B cell (primary cell): ENCODE results near the gene CTPS1. TPM values are rescaled to one million over a fixed set of nuclear protein-coding genes. Genes with fewer than 3 reads are reported as not detected.

Source experiments
- ATAC-seq: fragments of 200-7000 bp; cut with Tn5 transposase; one replicate; pipeline ENCODE4 v1.10.0; 2021; ENCODE audit warnings: low read depth, mild to moderate bottlenecking, moderate number of reproducible peaks, moderate library complexity
- CTCF ChIA-PET: fragments of 350-600 bp; sonication (Branson Sonifier 250); formaldehyde crosslinking; loops from one replicate; lab custom pipeline; 2021; ENCODE audit warnings: antibody characterized with exemption, inconsistent platforms; lab: Charles Lee
- POLR2A ChIA-PET: fragments of 350-600 bp; sonication (Branson Sonifier 250); formaldehyde crosslinking; loops from one replicate; lab custom pipeline; 2021; ENCODE audit warnings: antibody characterized with exemption; lab: Charles Lee
- DNase-seq: peaks from one replicate; pipeline ENCODE4 v3.0.0; 2013
- H2AFZ ChIP-seq: 2 replicates; pipeline ENCODE4 v1.6.1; 2012; ENCODE audit warnings: mild to moderate bottlenecking, low read depth, low read length; ENCODE audit not compliant: insufficient read depth, poor library complexity, severe bottlenecking
- H3K27ac ChIP-seq, 2 donors: 1 replicate in 1 of 2; 2 replicates in 1 of 2; pipeline ENCODE4 v1.5.1; 2012 to 2013; ENCODE audit warnings: low read length in 2 of 2, mild to moderate bottlenecking in 2 of 2, moderate library complexity in 1 of 2
- H3K27me3 ChIP-seq, 4 experiments: fragments of 200-600 bp in 1 of 4; sonication (generic) in 1 of 4; replicated peaks in 1 of 4; 1 replicate in 2 of 4; 2 replicates in 2 of 4; pipeline versions ENCODE4 v1.6.1 to v1.7.0; 2013 to 2016; ENCODE audit warnings: low read length in 3 of 4, mild to moderate bottlenecking in 2 of 4, mixed read lengths in 1 of 4, moderate library complexity in 1 of 4; ENCODE audit not compliant: insufficient read depth in 4 of 4, control insufficient read depth in 3 of 4; ENCODE audit errors: control extremely low read depth in 1 of 4
- H3K36me3 ChIP-seq, 2 experiments: replicated peaks in 1 of 2; 1 replicate in 1 of 2; 2 replicates in 1 of 2; pipeline versions ENCODE4 v1.6.1 to v1.7.1; 2013; ENCODE audit warnings: low read length in 1 of 2; ENCODE audit not compliant: insufficient read depth in 2 of 2, control insufficient read depth in 1 of 2; ENCODE audit errors: control extremely low read depth in 1 of 2, extremely low read depth in 1 of 2
- H3K4me1 ChIP-seq, 2 donors: fragments of 200-600 bp in 1 of 2; sonication (generic) in 1 of 2; 1 replicate in 1 of 2; 2 replicates in 1 of 2; pipeline versions ENCODE4 v1.5.1 to v1.6.1; 2013 to 2017; ENCODE audit warnings: low read length in 2 of 2; ENCODE audit not compliant: control insufficient read depth in 2 of 2, insufficient read depth in 2 of 2
- H3K4me2 ChIP-seq: replicated peaks from 2 replicates; pipeline ENCODE3; 2012; ENCODE audit warnings: mild to moderate bottlenecking, low read depth, low read length; ENCODE audit not compliant: poor library complexity, severe bottlenecking
- H3K4me3 ChIP-seq, 5 experiments: fragments of 200-600 bp in 1 of 5; sonication (generic) in 1 of 5; 1 replicate in 3 of 5; 2 replicates in 2 of 5; pipeline versions ENCODE4 v1.5.1 to v1.7.0; 2011 to 2016; ENCODE audit warnings: low read length in 4 of 5, mild to moderate bottlenecking in 4 of 5, low read depth in 2 of 5, control low read depth in 1 of 5, moderate library complexity in 1 of 5; ENCODE audit not compliant: insufficient read depth in 1 of 5; ENCODE audit errors: control extremely low read depth in 1 of 5, extremely low read depth in 1 of 5
- H3K79me2 ChIP-seq: fragments of 200-600 bp; sonication (generic); one replicate; pipeline ENCODE4 v1.6.0; 2016; ENCODE audit warnings: low read length; ENCODE audit not compliant: control insufficient read depth, insufficient read depth
- H3K9ac ChIP-seq: fragments of 200-600 bp; sonication (generic); 2 replicates; pipeline ENCODE4 v1.6.1; 2017; ENCODE audit warnings: mild to moderate bottlenecking, low read length, moderate library complexity
- H3K9me3 ChIP-seq, 3 donors: one replicate each; pipeline versions ENCODE4 v1.6.1 to v1.7.1; 2013; ENCODE audit warnings: low read length in 2 of 3; ENCODE audit not compliant: control insufficient read depth in 2 of 3, insufficient read depth in 1 of 3; ENCODE audit errors: control extremely low read depth in 1 of 3
- H4K20me1 ChIP-seq: 2 replicates; pipeline ENCODE4 v1.6.0; 2012; ENCODE audit warnings: mild to moderate bottlenecking, low read length; ENCODE audit not compliant: insufficient read depth, control insufficient read depth, poor library complexity, severe bottlenecking
- H3K27ac Mint-ChIP-seq: one replicate; pipeline ENCODE4 v1.8.0; 2021; ENCODE audit warnings: mixed read lengths
- H3K27me3 Mint-ChIP-seq: one replicate; pipeline ENCODE4 v1.8.0; 2021; ENCODE audit warnings: mixed read lengths
- H3K4me1 Mint-ChIP-seq: one replicate; pipeline ENCODE4 v1.8.0; 2021; ENCODE audit warnings: mixed read lengths
- H3K4me3 Mint-ChIP-seq: one replicate; pipeline ENCODE4 v1.8.0; 2021; ENCODE audit warnings: mixed read lengths
- H3K9me3 Mint-ChIP-seq: one replicate; pipeline ENCODE4 v1.8.0; 2022; ENCODE audit warnings: mixed read lengths; ENCODE audit not compliant: insufficient read depth
- EZH2 ChIP-seq: IDR thresholded peaks from 2 replicates; pipeline ENCODE4 v1.6.1; 2012; ENCODE audit warnings: borderline replicate concordance, low read depth, mild to moderate bottlenecking, moderate library complexity, low read length; ENCODE audit not compliant: insufficient read depth, poor library complexity, severe bottlenecking
- WGBS: methylation state at CpG from one replicate; pipeline ENCODE4 v1.1.5; 2013; ENCODE audit warnings: missing lambda C conversion rate; ENCODE audit not compliant: insufficient coverage; 5-methylcytosine and 5-hydroxymethylcytosine counted together
- intact Hi-C: fragments of 100-400 bp; cut with micrococcal nuclease; formaldehyde crosslinking; loops from one replicate; pipeline ENCODE4 v1.10.0; 2022
- polyA plus RNA-seq: library from polyadenylated mRNA; depleted of rRNA; stranded (reverse); fragments of >200 nt; gene quantifications from 2 replicates; pipeline ENCODE4 v1.2.3, GENCODE V29; 2012
- total RNA-seq, 2 donors: library from RNA; stranded (reverse); fragments of 120-200 nt in 1 of 2; gene quantifications; 1 replicate in 1 of 2; 2 replicates in 1 of 2; pipeline versions ENCODE4 v1.2.3 to v1.2.4, GENCODE V29; 2013 to 2022
- TF ChIP-seq, protein P1 (sequence below): fragments of 200-600 bp; IDR thresholded peaks from one replicate; pipeline ENCODE4 v1.8.0; 2022; ENCODE audit warnings: antibody characterized with exemption, mild to moderate bottlenecking

CTPS1 gene
- total and polyA plus RNA-seq, 2 donors (not counting 1 experiment from before 2014, with no cell fraction given): 9.2 to 17.9 TPM

DNA sequence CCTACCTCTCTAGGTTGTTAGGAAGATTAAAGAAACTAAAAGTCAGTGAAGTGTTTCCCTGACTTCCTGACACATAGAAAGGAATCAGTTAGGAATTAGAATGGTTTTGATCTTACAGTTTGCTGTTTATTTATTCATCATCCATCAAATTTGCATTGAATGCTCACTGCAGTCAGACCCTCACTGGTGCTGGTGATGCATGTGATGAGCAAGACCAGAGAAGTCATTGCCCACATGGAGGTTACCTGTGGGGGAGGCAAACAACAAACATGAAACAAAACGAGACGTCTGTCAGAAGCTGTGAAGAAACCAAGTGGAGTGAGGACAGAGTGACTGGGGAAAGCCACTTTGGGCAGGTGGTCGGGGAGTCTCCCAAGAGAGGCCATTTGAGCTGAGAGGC lies 6.4 kb downstream of the CTPS1 start:
- no peak overlapping the region for H3K27ac Mint-ChIP-seq
- Histone ChIP-seq H3K4me2 (no peak overlapping the region), H3K9ac (no peak overlapping the region), H3K4me3 (no peak overlapping the region), H3K27ac (no peak overlapping the region), H3K4me1 (peaks cover 4 to 5% of the 10 kb centered on the region in 2 donors), H2AFZ (no peak overlapping the region), H3K9me3 (no peaks in the 10 kb centered on the region), H3K27me3 (no peaks in the 10 kb centered on the region), H3K36me3 (peaks cover 3 to 66% of the 10 kb centered on the region in 2 experiments), H4K20me1 (no peaks in the 10 kb centered on the region), H3K79me2 (peaks cover 44% of the 10 kb centered on the region)
- 97% methylated on average over 3 of the region's 3 CpGs for WGBS
- ChIA-PET POLR2A (no interaction called here), CTCF (interaction anchor here (1.1 kb wide), 1 partner anchor 16 kb away, joined by 3 read pairs; no protein-coding TSS in a partner anchor)
- peaks cover 9% of the 10 kb centered on the region for H3K4me1 Mint-ChIP-seq
- TF ChIP-seq, protein P1, sequence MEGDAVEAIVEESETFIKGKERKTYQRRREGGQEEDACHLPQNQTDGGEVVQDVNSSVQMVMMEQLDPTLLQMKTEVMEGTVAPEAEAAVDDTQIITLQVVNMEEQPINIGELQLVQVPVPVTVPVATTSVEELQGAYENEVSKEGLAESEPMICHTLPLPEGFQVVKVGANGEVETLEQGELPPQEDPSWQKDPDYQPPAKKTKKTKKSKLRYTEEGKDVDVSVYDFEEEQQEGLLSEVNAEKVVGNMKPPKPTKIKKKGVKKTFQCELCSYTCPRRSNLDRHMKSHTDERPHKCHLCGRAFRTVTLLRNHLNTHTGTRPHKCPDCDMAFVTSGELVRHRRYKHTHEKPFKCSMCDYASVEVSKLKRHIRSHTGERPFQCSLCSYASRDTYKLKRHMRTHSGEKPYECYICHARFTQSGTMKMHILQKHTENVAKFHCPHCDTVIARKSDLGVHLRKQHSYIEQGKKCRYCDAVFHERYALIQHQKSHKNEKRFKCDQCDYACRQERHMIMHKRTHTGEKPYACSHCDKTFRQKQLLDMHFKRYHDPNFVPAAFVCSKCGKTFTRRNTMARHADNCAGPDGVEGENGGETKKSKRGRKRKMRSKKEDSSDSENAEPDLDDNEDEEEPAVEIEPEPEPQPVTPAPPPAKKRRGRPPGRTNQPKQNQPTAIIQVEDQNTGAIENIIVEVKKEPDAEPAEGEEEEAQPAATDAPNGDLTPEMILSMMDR: no peak
- no peak for TF ChIP-seq EZH2
- intact Hi-C loops: no loop called here
- no peak for DNase-seq
- no peak overlapping the region for H3K4me3 Mint-ChIP-seq
- no peaks in the 10 kb centered on the region for H3K9me3 Mint-ChIP-seq
- H3K27me3 Mint-ChIP-seq: no peaks in the 10 kb centered on the region
- no peak for ATAC-seq

DNA sequence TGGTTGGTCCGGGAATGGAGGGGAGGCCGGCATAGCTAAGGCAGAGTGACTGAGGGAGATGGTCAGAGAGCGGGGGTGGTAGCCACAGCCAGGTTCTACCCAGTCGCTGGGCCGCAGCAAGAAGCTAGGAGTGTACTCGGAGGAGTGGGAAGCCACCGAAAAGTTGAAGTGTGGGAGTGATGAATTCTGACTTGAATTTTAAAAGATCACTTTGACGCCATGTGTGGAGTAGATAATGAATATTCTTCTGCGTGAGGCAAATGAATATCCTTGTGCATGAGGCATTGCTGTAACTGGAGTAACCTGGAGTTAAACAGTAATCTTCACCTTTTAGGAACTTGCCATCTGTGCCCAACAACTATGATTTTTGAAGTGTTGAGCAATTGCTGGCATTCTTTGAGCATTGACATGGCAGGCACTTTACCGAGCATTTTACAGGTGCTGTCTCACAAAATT lies 6.9 kb downstream of the CTPS1 start:
- CTCF ChIA-PET: interaction anchor here (1.1 kb wide), 1 partner anchor 16 kb away, joined by 3 read pairs; no protein-coding TSS in a partner anchor
- DNase-seq: no peak
- Histone ChIP-seq H3K9me3 (no peaks in the 10 kb centered on the region), H3K4me1 (no peaks in the 10 kb centered on the region), H3K36me3 (peaks cover 3 to 71% of the 10 kb centered on the region in 2 experiments), H3K27me3 (no peaks in the 10 kb centered on the region), H4K20me1 (no peaks in the 10 kb centered on the region), H3K27ac (no peak overlapping the region), H3K79me2 (peaks cover 39% of the 10 kb centered on the region), H3K4me3 (no peak overlapping the region), H2AFZ (no peak overlapping the region), H3K4me2 (no peak overlapping the region), H3K9ac (no peak overlapping the region)
- Mint-ChIP-seq H3K9me3 (no peaks in the 10 kb centered on the region), H3K27me3 (no peaks in the 10 kb centered on the region), H3K27ac (no peak overlapping the region), H3K4me3 (no peak overlapping the region), H3K4me1 (peaks cover 4% of the 10 kb centered on the region)
- 96% methylated on average over 10 of the region's 10 CpGs for WGBS
- intact Hi-C loops: no loop called here
- no peak for ATAC-seq
- POLR2A ChIA-PET: no interaction called here
- TF ChIP-seq, protein P1: no peak
- TF ChIP-seq EZH2: no peak
